HEK293T (cell line): Measurements from ENCODE around the gene B3GAT3.

Experiments used
- BHLHE40 ChIP-seq: fragments of 450-650 bp; IDR thresholded peaks from 2 replicates; pipeline ENCODE4 v1.6.1; 2016; ENCODE audit warnings: mild to moderate bottlenecking, moderate library complexity, borderline replicate concordance
- CTBP1 ChIP-seq: fragments of 450-650 bp; IDR thresholded peaks from 2 replicates; pipeline ENCODE4 v1.6.1; 2016; ENCODE audit warnings: borderline replicate concordance
- FOXA1 ChIP-seq: fragments of 450-650 bp; IDR thresholded peaks from 2 replicates; pipeline ENCODE4 v1.6.1; 2016; ENCODE audit warnings: mild to moderate bottlenecking
- LEF1 ChIP-seq: fragments of 450-650 bp; IDR thresholded peaks from 2 replicates; pipeline ENCODE4 v1.6.1; 2017; ENCODE audit warnings: mild to moderate bottlenecking, borderline replicate concordance
- SP1 ChIP-seq: fragments of 450-650 bp; IDR thresholded peaks from 2 replicates; pipeline ENCODE4 v1.6.1; 2017
- ZNF384 ChIP-seq: fragments of 450-650 bp; IDR thresholded peaks from 2 replicates; pipeline ENCODE4 v1.6.1; 2016

DNA sequence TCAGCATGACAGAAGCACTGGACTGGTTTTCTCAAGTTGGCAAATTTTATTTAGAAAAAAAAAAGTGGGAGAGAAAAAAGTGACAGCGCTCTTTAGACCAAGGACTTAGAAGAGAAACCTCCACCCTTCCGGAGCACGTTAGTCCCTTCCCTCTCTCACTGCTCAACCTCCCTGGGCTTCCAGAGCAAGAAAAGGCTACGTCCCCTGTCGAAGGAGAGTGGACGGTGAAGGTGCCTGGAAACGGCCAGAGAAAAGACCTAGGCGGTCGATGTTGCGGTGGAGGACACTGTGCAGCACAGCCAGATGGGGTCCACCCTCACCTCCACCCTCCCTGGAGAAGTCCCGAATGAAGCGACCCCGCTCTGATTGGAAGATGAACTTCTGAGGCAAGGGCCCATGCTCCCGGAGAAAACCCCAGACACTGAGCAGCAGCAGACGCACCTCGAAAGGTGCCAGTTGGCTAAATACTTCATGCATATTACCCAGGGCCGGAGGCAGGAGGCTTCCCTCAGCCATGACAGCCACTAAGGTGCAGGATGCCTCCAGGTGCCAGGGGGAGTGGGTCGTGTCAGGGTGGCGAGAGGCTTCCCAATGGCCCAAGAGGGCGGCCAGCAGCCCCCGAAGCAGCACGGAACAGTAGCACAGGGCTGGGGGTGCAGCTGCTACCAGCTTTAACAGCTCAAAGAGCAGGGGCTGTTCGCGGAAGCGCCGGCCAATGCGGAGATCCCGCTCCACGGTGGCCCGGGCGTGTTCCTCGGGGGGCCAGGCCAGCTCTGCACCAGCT is 25.2 kb upstream of the B3GAT3 start:
- TF ChIP-seq SP1, result no peak
- no peak for TF ChIP-seq LEF1
- TF ChIP-seq FOXA1, result no peak
- TF ChIP-seq BHLHE40, result no peak
- no peak for TF ChIP-seq CTBP1
- TF ChIP-seq ZNF384, result no peak
